HepG2 (cell line): ENCODE results near the gene SNED1. TPM values are rescaled to one million over a fixed set of nuclear protein-coding genes. Genes with fewer than 3 reads are reported as not detected.
A peak's percentile ranks its signal among the peaks of the same experiment; 100 is the strongest.

Source experiments
- ATAC-seq: fragments of 200-7000 bp; cut with Tn5 transposase; 3 replicates; pipeline ENCODE4 v1.9.1; 2020; ENCODE audit warnings: mild to moderate bottlenecking, moderate library complexity
- BruUV-seq: library from RNA; stranded (reverse); fragments of 400-500 nt; replicated peaks from 2 replicates; lab custom pipeline; 2021; lab: Mats Ljungman, UMichigan
- CTCF ChIA-PET: fragments of 300-600 bp; formaldehyde crosslinking; extraction: SDS; loops from one replicate; lab custom pipeline; 2021; ENCODE audit warnings: low total read pairs, inconsistent platforms, low intra/inter-chr PET ratio; lab: Yijun Ruan, JAX
- POLR2A ChIA-PET: fragments of 350-600 bp; sonication (Branson Sonifier 250); formaldehyde crosslinking; loops from one replicate; lab custom pipeline; 2020; ENCODE audit warnings: antibody characterized with exemption, inconsistent platforms; lab: Yijun Ruan, JAX
- DNase-seq: peaks from one replicate; pipeline ENCODE4 v3.0.0-alpha.2; 2015; ENCODE audit warnings: low spot score
- FAIRE-seq: peaks from 3 replicates; lab custom pipeline; 2011; peaks lifted over from hg19 to GRCh38; lab: Jason Lieb, UNC
- H2AFZ ChIP-seq: one replicate; pipeline ENCODE4 v1.6.1; 2011; ENCODE audit warnings: low read length, inconsistent platforms
- H3K27ac ChIP-seq: fragments of 300-600 bp; 3 replicates; pipeline ENCODE4 v1.8.0; 2011; ENCODE audit warnings: mixed run types, mild to moderate bottlenecking, mixed read lengths, low read length, inconsistent platforms; ENCODE audit not compliant: insufficient read depth; ENCODE audit errors: extremely low read length
- H3K27me3 ChIP-seq, 2 experiments: fragments of 200-600 bp in 1 of 2; 2 replicates in 1 of 2; 3 replicates in 1 of 2; pipeline versions ENCODE4 v1.6.0 to v1.8.0; 2011; ENCODE audit warnings: low read length in 2 of 2, mild to moderate bottlenecking in 2 of 2, moderate library complexity in 2 of 2, inconsistent platforms in 1 of 2; ENCODE audit not compliant: insufficient read depth in 2 of 2, control insufficient read depth in 1 of 2
- H3K36me3 ChIP-seq, 2 experiments: fragments of 200-600 bp in 1 of 2; replicated peaks in 1 of 2; 2 replicates in 1 of 2; 3 replicates in 1 of 2; pipeline versions ENCODE4 v1.5.1 to v1.8.0; 2011; ENCODE audit warnings: low read length in 2 of 2, inconsistent platforms in 1 of 2; ENCODE audit not compliant: insufficient read depth in 2 of 2, control insufficient read depth in 1 of 2
- H3K4me1 ChIP-seq: 2 replicates; pipeline ENCODE4 v1.5.1; 2012; ENCODE audit warnings: low read length, inconsistent platforms; ENCODE audit not compliant: insufficient read depth
- H3K4me2 ChIP-seq: 2 replicates; pipeline ENCODE4 v1.6.0; 2011; ENCODE audit warnings: low read depth, low read length, inconsistent platforms
- H3K4me3 ChIP-seq, 3 experiments: fragments of 200-600 bp in 1 of 3; sonication (generic), shearing (Covaris generic) in 1 of 3; replicated peaks in 1 of 3; 2 replicates each; pipeline ENCODE4 v1.5.1; 2011 to 2016; ENCODE audit warnings: low read length in 3 of 3, inconsistent platforms in 2 of 3, low read depth in 2 of 3, mild to moderate bottlenecking in 2 of 3, control low read depth in 1 of 3, mixed read lengths in 1 of 3; ENCODE audit not compliant: insufficient read depth in 1 of 3
- H3K79me2 ChIP-seq: one replicate; pipeline ENCODE4 v1.6.1; 2011; ENCODE audit warnings: low read length, inconsistent platforms; ENCODE audit not compliant: insufficient read depth
- H3K9ac ChIP-seq: 2 replicates; pipeline ENCODE4 v1.6.0; 2011; ENCODE audit warnings: mild to moderate bottlenecking, low read depth, low read length, inconsistent platforms; ENCODE audit not compliant: insufficient read depth
- H3K9me3 ChIP-seq: 2 replicates; pipeline ENCODE4 v1.5.1; 2012; ENCODE audit warnings: mild to moderate bottlenecking, low read length
- H4K20me1 ChIP-seq: 2 replicates; pipeline ENCODE4 v1.6.0; 2011; ENCODE audit warnings: inconsistent platforms, mild to moderate bottlenecking, low read length, moderate library complexity; ENCODE audit not compliant: insufficient read depth
- AGO2 ChIP-seq: fragments of 200-400 bp; formaldehyde crosslinking; optimal IDR thresholded peaks from 2 replicates; pipeline ENCODE3; 2017; ENCODE audit warnings: mild to moderate bottlenecking, low read depth, low read length, moderate library complexity
- ATF5 ChIP-seq: sonication (generic); formaldehyde crosslinking; IDR thresholded peaks from 2 replicates; pipeline ENCODE4 v1.4.0; 2020; ENCODE audit warnings: mild to moderate bottlenecking, low read depth, missing genetic modification reagents
- GABPB1 ChIP-seq: IDR thresholded peaks from 2 replicates; pipeline ENCODE4 v1.6.1; 2016; ENCODE audit warnings: mild to moderate bottlenecking, missing genetic modification reagents, moderate library complexity, missing compliant biosample characterization
- PHF8 ChIP-seq: sonication (generic); formaldehyde crosslinking; IDR thresholded peaks from 2 replicates; pipeline ENCODE4 v1.5.0; 2020; ENCODE audit warnings: missing genetic modification reagents
- RFX1 ChIP-seq: fragments of 450-650 bp; IDR thresholded peaks from 2 replicates; pipeline ENCODE4 v1.6.1; 2017
- SMAD3 ChIP-seq: sonication (generic); formaldehyde crosslinking; IDR thresholded peaks from 2 replicates; pipeline ENCODE4 v1.4.0; 2020; ENCODE audit warnings: missing genetic modification reagents
- ZC3H13 ChIP-seq: sonication (generic); formaldehyde crosslinking; IDR thresholded peaks from 2 replicates; pipeline ENCODE4 v1.8.1; 2023; ENCODE audit warnings: mild to moderate bottlenecking, missing genetic modification reagents, moderate library complexity
- ZNF142 ChIP-seq: sonication (generic); formaldehyde crosslinking; IDR thresholded peaks from 2 replicates; pipeline ENCODE4 v1.4.0; 2020; ENCODE audit warnings: missing genetic modification reagents
- WGBS: methylation state at CpG from one replicate; pipeline ENCODE4 v1.1.6; 2017; ENCODE audit warnings: low lambda C conversion rate; 5-methylcytosine and 5-hydroxymethylcytosine counted together
- in situ Hi-C: cut with HindIII; loops from 2 replicates; pipeline ENCODE4 v1.10.0; 2017; ENCODE audit warnings: low pct_unique_long_range_greater_than_20kb; ENCODE audit not compliant: extremely low pct_ligation_motif_present
- intact Hi-C: fragments of 100-400 bp; cut with micrococcal nuclease; formaldehyde crosslinking; loops from one replicate; pipeline ENCODE4 v1.10.0; 2022; ENCODE audit not compliant: unreplicated experiment
- polyA plus RNA-seq, 8 experiments: library from polyadenylated mRNA; depleted of rRNA in 3 of 8; stranded (reverse) in 7 of 8; unstranded in 1 of 8; fragments of >200 nt; fragmentation: Illumina TruSeq in 4 of 8; extraction: Trizol in 4 of 8; gene quantifications; 2 replicates each; pipeline versions ENCODE4 v1.2.1 to v1.2.3, GENCODE V29; 2011 to 2016; ENCODE audit warnings: low read depth in 4 of 8, missing spikeins in 1 of 8, mixed read lengths in 1 of 8; ENCODE audit not compliant: insufficient read depth in 1 of 8
- total RNA-seq, 5 experiments: library from RNA; depleted of rRNA; stranded (reverse); fragments of >200 nt; fragmentation: Illumina TruSeq; extraction: Trizol; gene quantifications; 2 replicates each; pipeline ENCODE4 v1.2.3, GENCODE V29; 2016; ENCODE audit warnings: low read depth in 1 of 5

Gene SNED1
- total and polyA plus RNA-seq, 2 of the 13 experiments (the other 11 are each of a cell fraction or from before 2014, with no cell fraction given), result 0.15 to 0.65 TPM

- BruUV-seq, result no TSS peak
- no peak for TF ChIP-seq ZNF142
- no peak for TF ChIP-seq ZC3H13 (CRISPR knock-in tag)
- TF ChIP-seq AGO2, result peak; percentile 19
- no peak for TF ChIP-seq SMAD3 (CRISPR knock-in tag)
- TF ChIP-seq PHF8, result no peak
- no peak for TF ChIP-seq GABPB1
- no peak for TF ChIP-seq RFX1
- TF ChIP-seq ATF5 (CRISPR knock-in tag), result no peak
Measured at GRCh38 chr2:241083091-241083415, 84.6 kb downstream of the SNED1 start.

More at GRCh38 chr2:241083091-241083415, 84.6 kb downstream of the SNED1 start:
- no peak overlapping the region for H3K4me2 ChIP-seq
- no peak for DNase-seq
- FAIRE-seq, result no peak
- H3K36me3 ChIP-seq, result peaks cover 8 to 19% of the 10 kb centered on the region in 2 experiments
- in situ Hi-C loops, result no loop called here
- no peak overlapping the region for H2AFZ ChIP-seq
- intact Hi-C loops, result no loop called here
- POLR2A ChIA-PET, result no interaction called here
- no peak overlapping the region for H3K27ac ChIP-seq
- H3K9ac ChIP-seq, result no peak overlapping the region
- no peaks in the 10 kb centered on the region for H3K27me3 ChIP-seq
- CTCF ChIA-PET, result no interaction called here
- no peak overlapping the region for H3K4me3 ChIP-seq
- no peaks in the 10 kb centered on the region for H3K79me2 ChIP-seq
- ATAC-seq, result no peak; the same call in 2 of the 3 replicates
- no peaks in the 10 kb centered on the region for H3K9me3 ChIP-seq
- 85% methylated on average over 5 of the region's 5 CpGs for WGBS
- peaks cover 28% of the 10 kb centered on the region for H3K4me1 ChIP-seq
- no peaks in the 10 kb centered on the region; the same call in 1 of the 2 replicates for H4K20me1 ChIP-seq
